ENCODE results near the gene KRTAP21-1.

The KRTAP21-1 gene

DNA sequence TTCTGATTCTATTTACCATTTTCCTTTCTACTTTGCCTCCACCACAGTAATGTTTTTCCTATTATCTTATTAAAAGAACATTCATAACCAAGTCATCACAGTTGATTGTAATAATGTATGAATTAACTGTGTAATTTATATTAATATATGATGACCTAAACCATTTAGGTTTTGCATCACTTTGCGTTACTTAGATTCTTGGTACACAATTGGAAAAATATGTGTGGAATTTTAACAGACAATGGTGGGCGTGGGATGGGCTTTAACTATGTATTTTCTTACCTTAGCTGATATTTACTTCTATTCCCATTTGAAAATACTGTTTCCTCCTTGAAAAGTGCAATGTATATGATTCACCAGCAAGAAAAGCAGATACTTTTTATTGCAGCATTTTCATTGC, 40.3 kb downstream of the KRTAP21-1 start:
- DNase-seq (ENCODE audit: low read depth) = no peak
- no peak for TF ChIP-seq CTCF (IDR thresholded peaks at IDR 0.05; ENCODE audit: low read depth, low read length, missing control alignments)
- H3K4me3 ChIP-seq (ENCODE audit: low read depth, low read length) = no peak overlapping the region

DNA sequence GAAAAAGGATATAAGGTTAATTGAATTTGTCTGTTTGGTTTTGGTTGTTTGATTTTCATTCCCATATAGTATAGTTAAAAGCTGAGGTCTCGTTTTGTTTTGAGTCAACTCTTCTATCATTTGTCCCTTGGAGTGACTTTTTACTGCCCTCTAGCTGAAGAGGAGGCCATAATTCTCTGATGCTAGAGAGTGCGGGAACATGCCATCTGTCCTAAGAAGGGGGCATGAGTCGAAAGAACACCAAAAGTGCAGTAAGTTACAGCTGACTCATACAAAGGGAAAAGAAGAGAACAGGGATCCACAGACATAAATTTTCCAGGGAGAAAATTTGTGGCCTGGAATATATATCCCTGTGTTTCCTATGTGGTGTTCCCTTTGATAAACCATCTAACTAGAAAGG, 40.8 kb downstream of the KRTAP21-1 start:
- H3K4me3 ChIP-seq (ENCODE audit: low read depth, low read length) = no peak overlapping the region
- no peak for DNase-seq (ENCODE audit: low read depth)

DNA sequence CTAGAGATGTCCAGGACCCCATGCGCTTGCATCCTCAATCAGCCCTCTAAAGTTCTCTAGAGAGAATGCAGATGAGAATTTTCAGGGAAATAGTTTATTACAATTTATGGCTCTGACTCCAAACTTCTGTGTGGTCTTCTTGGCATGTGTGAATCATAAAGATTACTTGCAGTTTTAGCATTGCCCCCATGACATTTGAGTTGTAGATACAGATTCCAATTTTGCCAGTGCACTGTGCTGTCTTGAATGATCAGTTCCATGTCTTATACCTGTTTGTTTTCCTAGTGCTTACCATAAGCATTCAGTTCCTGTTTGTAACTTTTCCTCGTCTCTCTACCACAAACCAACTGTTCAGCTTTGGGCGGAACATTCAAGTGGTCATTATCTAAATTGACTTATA, 41.5 kb downstream of the KRTAP21-1 start:
- H3K4me3 ChIP-seq (ENCODE audit: low read depth, low read length) = no peak overlapping the region
- DNase-seq (ENCODE audit: low read depth) = no peak
- TF ChIP-seq CTCF (IDR thresholded peaks at IDR 0.05; ENCODE audit: low read depth, low read length, missing control alignments) = no peak

More for the DNA sequence above, 40.8 kb downstream of the KRTAP21-1 start:
- no peak for TF ChIP-seq CTCF (IDR thresholded peaks at IDR 0.05; ENCODE audit: low read depth, low read length, missing control alignments)

- no peak for TF ChIP-seq CTCF (IDR thresholded peaks at IDR 0.05; ENCODE audit: low read depth, low read length, missing control alignments)
- DNase-seq (ENCODE audit: low read depth) = no peak
- H3K4me3 ChIP-seq (ENCODE audit: low read depth, low read length) = no peak overlapping the region
Measured at GRCh38 chr21:30710499-30710898, 44.7 kb downstream of the KRTAP21-1 start.

- no peak for TF ChIP-seq CTCF (IDR thresholded peaks at IDR 0.05; ENCODE audit: low read depth, low read length, missing control alignments)
- no peak for DNase-seq (ENCODE audit: low read depth)
- no peak overlapping the region for H3K4me3 ChIP-seq (ENCODE audit: low read depth, low read length)
Measured at GRCh38 chr21:30707409-30707808, 47.8 kb downstream of the KRTAP21-1 start.
